ENCODE measurements around the gene XAF1.
"Not testable (repeated sequence)": the region's sequence is repeated elsewhere in the genome, so short reads cannot be mapped to it uniquely, and the experiment has no call there.

Gene XAF1

GRCh38 chr17:6761779-6762178 is 5.9 kb downstream of the XAF1 start:
- H3K4me3 ChIP-seq (ENCODE audit: low read depth, low read length), result no peak overlapping the region
- DNase-seq (ENCODE audit: low read depth), result no peak
- in situ Hi-C loops (cut with HindIII; ENCODE audit: low sequenced_read_pairs), result no loop called here
- TF ChIP-seq CTCF (IDR thresholded peaks at IDR 0.05; ENCODE audit: low read depth, low read length, missing control alignments), result no peak

GRCh38 chr17:6768447-6768846 is 12.6 kb downstream of the XAF1 start:
- no peak for DNase-seq (ENCODE audit: low read depth)
- H3K4me3 ChIP-seq (ENCODE audit: low read depth, low read length), result no peak overlapping the region
- in situ Hi-C loops (cut with HindIII; ENCODE audit: low sequenced_read_pairs), result no loop called here
- TF ChIP-seq CTCF (IDR thresholded peaks at IDR 0.05; ENCODE audit: low read depth, low read length, missing control alignments), result no peak

GRCh38 chr17:6772016-6772415 is 16.2 kb downstream of the XAF1 start:
- no peak overlapping the region for H3K4me3 ChIP-seq (ENCODE audit: low read depth, low read length)
- TF ChIP-seq CTCF (IDR thresholded peaks at IDR 0.05; ENCODE audit: low read depth, low read length, missing control alignments), result no peak
- in situ Hi-C loops (cut with HindIII; ENCODE audit: low sequenced_read_pairs), result no loop called here
- no peak for DNase-seq (ENCODE audit: low read depth)

- H3K4me3 ChIP-seq (ENCODE audit: low read depth, low read length); in situ Hi-C loops (cut with HindIII; ENCODE audit: low sequenced_read_pairs); DNase-seq (ENCODE audit: low read depth): not testable (repeated sequence)
These were observed 19.1 kb downstream of the XAF1 start for GRCh38 chr17:6774906-6775305.

GRCh38 chr17:6775871-6776405 is 20.1 kb downstream of the XAF1 start, which contains the start of gene FBXO39:
Gene FBXO39 (plus strand): TSS chr17:6776215. CDS start chr17:6779869, 3,654 bp downstream.
- no peak for TF ChIP-seq CTCF (IDR thresholded peaks at IDR 0.05; ENCODE audit: low read depth, low read length, missing control alignments)
- H3K4me3 ChIP-seq (ENCODE audit: low read depth, low read length), result no peak within 1 kb of the TSS
- in situ Hi-C loops (cut with HindIII; ENCODE audit: low sequenced_read_pairs), result no loop called here
- DNase-seq (ENCODE audit: low read depth), result no peak

- in situ Hi-C loops (cut with HindIII; ENCODE audit: low sequenced_read_pairs), result no loop called here
- H3K4me3 ChIP-seq (ENCODE audit: low read depth, low read length), result no peak overlapping the region
- no peak for TF ChIP-seq CTCF (IDR thresholded peaks at IDR 0.05; ENCODE audit: low read depth, low read length, missing control alignments)
- DNase-seq (ENCODE audit: low read depth), result no peak
These were observed 23.6 kb downstream of the XAF1 start for GRCh38 chr17:6779411-6779810.

- TF ChIP-seq CTCF (IDR thresholded peaks at IDR 0.05; ENCODE audit: low read depth, low read length, missing control alignments), result no peak
- no peak for DNase-seq (ENCODE audit: low read depth)
- in situ Hi-C loops (cut with HindIII; ENCODE audit: low sequenced_read_pairs), result no loop called here
- H3K4me3 ChIP-seq (ENCODE audit: low read depth, low read length), result no peak overlapping the region
These were observed 24.2 kb downstream of the XAF1 start for GRCh38 chr17:6780001-6780400.

Data from astrocyte of the cerebellum (primary cell).